ENCODE data around the gene TMEM82.
"Not testable (repeated sequence)": the region's sequence is repeated elsewhere in the genome, so short reads cannot be mapped to it uniquely, and the experiment has no call there.

Gene TMEM82

GRCh38 chr1:15742339-15742801, at the start of gene TMEM82:
Gene TMEM82, plus strand, starts transcription at chr1:15742499. Its CDS starts 61 bp downstream, at chr1:15742560.
- H3K27me3 Mint-ChIP-seq (ENCODE audit: low read depth) = no peaks in the 10 kb centered on the region
- TF ChIP-seq CTCF (IDR thresholded peaks at IDR 0.05; ENCODE audit: unreplicated experiment in 3 of 3) = no peak
- H3K4me3 Mint-ChIP-seq = peak within 1 kb of the TSS in 1 of 3 experiments; percentile 28
- peaks cover 15% of the 10 kb centered on the region for H3K4me1 Mint-ChIP-seq
- peaks cover 4% of the 10 kb centered on the region for H3K36me3 Mint-ChIP-seq (ENCODE audit: low read depth)
- H3K27ac Mint-ChIP-seq = peak within 1 kb of the TSS in 1 of 3 experiments; percentile 12
- no peaks in the 10 kb centered on the region for H3K9me3 Mint-ChIP-seq

- Mint-ChIP-seq H3K36me3 (ENCODE audit: low read depth) (peaks cover 26% of the 10 kb centered on the region), H3K4me1 (peaks cover 41% of the 10 kb centered on the region), H3K9me3 (no peaks in the 10 kb centered on the region), H3K27ac (no peak overlapping the region), H3K4me3 (no peak overlapping the region), H3K27me3 (ENCODE audit: low read depth) (no peaks in the 10 kb centered on the region)
- no peak for TF ChIP-seq CTCF (IDR thresholded peaks at IDR 0.05; ENCODE audit: unreplicated experiment in 3 of 3)
These were observed 48.9 kb upstream of the TMEM82 start for GRCh38 chr1:15693371-15693770.

GRCh38 chr1:15696956-15697521, 45.3 kb upstream of the TMEM82 start:
- Mint-ChIP-seq H3K4me3 (no peak overlapping the region), H3K4me1 (peaks cover 35% of the 10 kb centered on the region), H3K27me3 (ENCODE audit: low read depth) (no peaks in the 10 kb centered on the region), H3K27ac (peak overlapping the region; percentile 51 to 74 (median 72)), H3K36me3 (ENCODE audit: low read depth) (peaks cover 15% of the 10 kb centered on the region), H3K9me3 (no peaks in the 10 kb centered on the region)
- no peak for TF ChIP-seq CTCF (IDR thresholded peaks at IDR 0.05; ENCODE audit: unreplicated experiment in 3 of 3)

- H3K4me3 Mint-ChIP-seq = no peak overlapping the region
- no peak for TF ChIP-seq CTCF (IDR thresholded peaks at IDR 0.05; ENCODE audit: unreplicated experiment in 3 of 3)
- H3K36me3 Mint-ChIP-seq (ENCODE audit: low read depth) = peaks cover 15% of the 10 kb centered on the region
- no peak overlapping the region for H3K27ac Mint-ChIP-seq
- peaks cover 34% of the 10 kb centered on the region for H3K4me1 Mint-ChIP-seq
- H3K9me3 Mint-ChIP-seq = no peaks in the 10 kb centered on the region
- H3K27me3 Mint-ChIP-seq (ENCODE audit: low read depth) = no peaks in the 10 kb centered on the region
These were observed 44.1 kb upstream of the TMEM82 start for GRCh38 chr1:15698201-15698600.

GRCh38 chr1:15699321-15699720, 43.0 kb upstream of the TMEM82 start:
- Mint-ChIP-seq H3K36me3 (ENCODE audit: low read depth) (peaks cover 15% of the 10 kb centered on the region), H3K4me1 (peaks cover 42% of the 10 kb centered on the region)
- not testable (repeated sequence) for H3K27ac Mint-ChIP-seq; H3K27me3 Mint-ChIP-seq (ENCODE audit: low read depth); H3K4me3 Mint-ChIP-seq; H3K9me3 Mint-ChIP-seq

GRCh38 chr1:15700508-15700907, 41.8 kb upstream of the TMEM82 start:
- Mint-ChIP-seq H3K36me3 (ENCODE audit: low read depth) (peaks cover 14% of the 10 kb centered on the region), H3K4me3 (no peak overlapping the region), H3K27me3 (ENCODE audit: low read depth) (no peaks in the 10 kb centered on the region), H3K9me3 (no peaks in the 10 kb centered on the region), H3K4me1 (peaks cover 46% of the 10 kb centered on the region), H3K27ac (peak overlapping the region; percentile 35 to 78 (median 76))
- TF ChIP-seq CTCF (IDR thresholded peaks at IDR 0.05; ENCODE audit: unreplicated experiment in 3 of 3) = no peak

Measured in nephron (organoid).